Sigmoid colon (tissue), 7 donors: Measurements from ENCODE around the gene GRM1. TPM values are rescaled to one million over a fixed set of nuclear protein-coding genes. Genes with fewer than 3 reads are reported as not detected.

ENCODE experiments used
- DNase-seq: peaks from one replicate; pipeline ENCODE4 v3.0.0-alpha.2; 2019
- H3K27ac ChIP-seq, 4 donors: fragments of 200-600 bp; sonication (generic); one replicate each; pipeline ENCODE4 v1.5.1; 2016 to 2019; ENCODE audit warnings: mild to moderate bottlenecking in 1 of 4
- H3K27me3 ChIP-seq, 3 donors: fragments of 200-600 bp; sonication (generic); one replicate each; pipeline ENCODE4 v1.5.1; 2019; ENCODE audit warnings: mild to moderate bottlenecking in 1 of 3
- H3K36me3 ChIP-seq, 4 donors: fragments of 200-600 bp; sonication (generic); one replicate each; pipeline ENCODE4 v1.5.1; 2016 to 2019
- H3K4me1 ChIP-seq, 4 donors: fragments of 200-600 bp; sonication (generic); one replicate each; pipeline ENCODE4 v1.5.1; 2017 to 2019
- H3K4me3 ChIP-seq, 4 donors: fragments of 200-600 bp; sonication (generic); one replicate each; pipeline ENCODE4 v1.5.1; 2017 to 2019; ENCODE audit warnings: mild to moderate bottlenecking in 2 of 4, moderate library complexity in 1 of 4
- H3K9me3 ChIP-seq, 4 donors: fragments of 200-600 bp in 3 of 4; sonication (generic) in 3 of 4; one replicate each; pipeline versions ENCODE4 v1.5.1 to v1.6.1; 2013 to 2019
- CTCF ChIP-seq, 4 experiments: fragments of 450-650 bp in 3 of 4; fragments of 200-600 bp in 1 of 4; IDR thresholded peaks; one replicate each; pipeline ENCODE4 v1.5.1; 2016 to 2019; ENCODE audit warnings: antibody characterized with exemption in 4 of 4, mild to moderate bottlenecking in 3 of 4, moderate library complexity in 2 of 4
- EP300 ChIP-seq, 4 donors: sonication (generic); formaldehyde crosslinking; IDR thresholded peaks; one replicate each; pipeline ENCODE4 v1.6.1; 2017; ENCODE audit warnings: antibody characterized with exemption in 4 of 4
- POLR2A ChIP-seq, 2 donors: fragments of 450-650 bp; IDR thresholded peaks; one replicate each; pipeline ENCODE4 v1.6.1; 2016; ENCODE audit warnings: antibody characterized with exemption in 2 of 2, mild to moderate bottlenecking in 2 of 2, moderate library complexity in 2 of 2
- POLR2AphosphoS5 ChIP-seq, 4 donors: sonication (generic); formaldehyde crosslinking; IDR thresholded peaks; one replicate each; pipeline ENCODE4 v1.6.1; 2017; ENCODE audit warnings: antibody characterized with exemption in 4 of 4
- WGBS, 2 donors: extraction: QIAGEN DNeasy Blood & Tissue Kit; methylation state at CpG; one replicate each; pipeline ENCODE4 v1.1.7; 2013; 5-methylcytosine and 5-hydroxymethylcytosine counted together
- intact Hi-C: fragments of 100-400 bp; cut with DNase I; formaldehyde crosslinking; loops from one replicate; pipeline ENCODE4 v1.15.1; 2023
- polyA plus RNA-seq, 3 donors: library from polyadenylated mRNA; stranded (reverse); fragments of 200-250 nt; gene quantifications; one replicate each; pipeline ENCODE4 v1.2.3, GENCODE V29; 2013
- total RNA-seq, 4 donors: library from RNA; depleted of rRNA; stranded (reverse); fragments of >200 nt; gene quantifications; one replicate each; pipeline ENCODE4 v1.1.0, GENCODE V29; 2016
- donor health status: healthy with polysubstance abuse.
- donor health status: Bipolar disorder and iron deficiency.
- donor health status: healthy.

Gene GRM1
- total and polyA plus RNA-seq, 7 donors, result under 0.01 to 0.36 (median 0.03) TPM; not detected in 4

- intact Hi-C loops, result no loop called here
- H3K9me3 ChIP-seq, result no peaks in the 10 kb centered on the region
- no peak for DNase-seq
- H3K27ac ChIP-seq, result no peak overlapping the region
- no peak for TF ChIP-seq POLR2A (IDR thresholded peaks at IDR 0.05)
- no peak for TF ChIP-seq CTCF (IDR thresholded peaks at IDR 0.05)
- H3K36me3 ChIP-seq, result no peaks in the 10 kb centered on the region
- no peaks in the 10 kb centered on the region for H3K4me1 ChIP-seq
- 17 to 56% methylated on average over 1 of the region's 1 CpG for WGBS, 2 donors
- H3K27me3 ChIP-seq, result no peaks in the 10 kb centered on the region
- no peak overlapping the region for H3K4me3 ChIP-seq
Measured at GRCh38 chr6:146149770-146150169, 120.9 kb downstream of the GRM1 start.

- Histone ChIP-seq H3K36me3 (no peaks in the 10 kb centered on the region), H3K4me3 (no peak overlapping the region), H3K9me3 (no peaks in the 10 kb centered on the region), H3K4me1 (no peaks in the 10 kb centered on the region), H3K27me3 (no peaks in the 10 kb centered on the region), H3K27ac (no peak overlapping the region)
- no peak for DNase-seq
- intact Hi-C loops, result no loop called here
- TF ChIP-seq POLR2AphosphoS5 (IDR thresholded peaks at IDR 0.05), result no peak
- no peak for TF ChIP-seq CTCF (IDR thresholded peaks at IDR 0.05)
- no peak for TF ChIP-seq POLR2A (IDR thresholded peaks at IDR 0.05)
- TF ChIP-seq EP300 (IDR thresholded peaks at IDR 0.05), result no peak
- 81% methylated on average over 4 of the region's 4 CpGs for WGBS, 2 donors
Measured at GRCh38 chr6:146153040-146153758, 124.3 kb downstream of the GRM1 start.

GRCh38 chr6:146154197-146154596, 125.3 kb downstream of the GRM1 start:
- 14 to 34% methylated on average over 6 of the region's 6 CpGs for WGBS, 2 donors
- TF ChIP-seq CTCF (IDR thresholded peaks at IDR 0.05), result no peak
- TF ChIP-seq POLR2AphosphoS5 (IDR thresholded peaks at IDR 0.05), result no peak
- no peak for TF ChIP-seq EP300 (IDR thresholded peaks at IDR 0.05)
- TF ChIP-seq POLR2A (IDR thresholded peaks at IDR 0.05), result no peak

GRCh38 chr6:146161664-146162063, 132.8 kb downstream of the GRM1 start:
- no peaks in the 10 kb centered on the region for H3K4me1 ChIP-seq
- no peaks in the 10 kb centered on the region for H3K9me3 ChIP-seq
- H3K27ac ChIP-seq, result no peak overlapping the region
- intact Hi-C loops, result no loop called here
- no peak for DNase-seq
- TF ChIP-seq CTCF (IDR thresholded peaks at IDR 0.05) (no peak), POLR2AphosphoS5 (IDR thresholded peaks at IDR 0.05) (no peak), EP300 (IDR thresholded peaks at IDR 0.05) (no peak), POLR2A (IDR thresholded peaks at IDR 0.05) (no peak)
- no peaks in the 10 kb centered on the region for H3K36me3 ChIP-seq
- no peak overlapping the region for H3K4me3 ChIP-seq
- H3K27me3 ChIP-seq, result no peaks in the 10 kb centered on the region
- 84% methylated on average over 5 of the region's 5 CpGs for WGBS, 2 donors

More at GRCh38 chr6:146154197-146154596, 125.3 kb downstream of the GRM1 start:
- no peaks in the 10 kb centered on the region for H3K9me3 ChIP-seq
- no peaks in the 10 kb centered on the region for H3K27me3 ChIP-seq
- no peak for DNase-seq
- H3K36me3 ChIP-seq, result no peaks in the 10 kb centered on the region
- H3K4me3 ChIP-seq, result no peak overlapping the region
- intact Hi-C loops, result no loop called here
- H3K4me1 ChIP-seq, result no peaks in the 10 kb centered on the region
- H3K27ac ChIP-seq, result no peak overlapping the region

- WGBS, 2 donors, result 57 to 84% methylated on average over 1 of the region's 1 CpG
- no peak overlapping the region for H3K27ac ChIP-seq
- H3K27me3 ChIP-seq, result no peaks in the 10 kb centered on the region
- H3K4me3 ChIP-seq, result no peak overlapping the region
- H3K4me1 ChIP-seq, result no peaks in the 10 kb centered on the region
- intact Hi-C loops, result no loop called here
- TF ChIP-seq POLR2AphosphoS5 (IDR thresholded peaks at IDR 0.05), result no peak
- H3K9me3 ChIP-seq, result no peaks in the 10 kb centered on the region
- no peak for DNase-seq
- no peaks in the 10 kb centered on the region for H3K36me3 ChIP-seq
Measured at GRCh38 chr6:146169872-146170271, 141.0 kb downstream of the GRM1 start.
